Right lobe of liver (tissue), 6 donors: Measurements from ENCODE around the gene SYNRG. TPM values are rescaled to one million over a fixed set of nuclear protein-coding genes. Genes with fewer than 3 reads are reported as not detected.

ENCODE experiments used
- ATAC-seq, 4 donors: fragments of 200-7000 bp; cut with Tn5 transposase; one replicate each; pipeline ENCODE4 v1.9.1; 2020; ENCODE audit warnings: mild to moderate bottlenecking in 4 of 4, moderate library complexity in 4 of 4
- DNase-seq, 3 donors: peaks; one replicate each; pipeline ENCODE4 v3.0.0-alpha.2; 2020
- H3K27ac ChIP-seq, 3 donors: fragments of 200-600 bp; one replicate each; pipeline ENCODE4 v1.8.0; 2022
- H3K27me3 ChIP-seq, 2 donors: fragments of 200-600 bp; one replicate each; pipeline ENCODE4 v1.8.0; 2022
- H3K36me3 ChIP-seq, 4 donors: fragments of 200-600 bp; sonication (generic) in 1 of 4; one replicate each; pipeline versions ENCODE4 v1.5.1 to v1.8.0; 2017 to 2022; ENCODE audit warnings: control low read depth in 1 of 4
- H3K4me1 ChIP-seq, 4 donors: fragments of 200-600 bp; sonication (generic) in 1 of 4; one replicate each; pipeline versions ENCODE4 v1.5.1 to v1.8.0; 2017 to 2022; ENCODE audit warnings: control low read depth in 1 of 4
- H3K4me3 ChIP-seq, 3 donors: fragments of 200-600 bp; one replicate each; pipeline ENCODE4 v1.8.0; 2022
- H3K9me3 ChIP-seq, 4 donors: fragments of 200-600 bp; sonication (generic) in 1 of 4; one replicate each; pipeline versions ENCODE4 v1.5.1 to v1.8.0; 2017 to 2022; ENCODE audit warnings: control low read depth in 1 of 4
- POLR2A ChIP-seq: fragments of 450-650 bp; IDR thresholded peaks from one replicate; pipeline ENCODE4 v1.6.1; 2017; ENCODE audit warnings: antibody characterized with exemption, mild to moderate bottlenecking
- WGBS: methylation state at CpG from one replicate; pipeline ENCODE4 v1.1.6; 2018; ENCODE audit warnings: low coverage, low lambda C conversion rate; ENCODE audit not compliant: insufficient coverage; ENCODE audit errors: missing lambda C conversion rate; 5-methylcytosine and 5-hydroxymethylcytosine counted together
- intact Hi-C, 2 donors: fragments of 100-400 bp; cut with DNase I; formaldehyde crosslinking; loops; one replicate each; pipeline versions ENCODE4 v1.11.2 to v1.14.1; 2022
- microRNA-seq, 2 donors: library from miRNA; unstranded; fragments of <30 nt; microRNA quantifications; one replicate each; pipeline ENCODE4, GENCODE V29; 2019 to 2020
- small RNA-seq, 2 experiments: library from RNA; depleted of rRNA; stranded (forward); fragments of <200 nt; gene quantifications; one replicate each; pipeline ENCODE3, GENCODE V24; 2016
- total RNA-seq, 6 experiments: library from RNA; depleted of rRNA in 2 of 6; stranded (reverse); fragments of >200 nt in 2 of 6; fragmentation: NEBNext Ultra II Directional in 3 of 6; extraction: Animal tissue kit (Norgen Biotek cat#: 25700) in 3 of 6; gene quantifications; one replicate each; pipeline versions ENCODE4 v1.1.0 to v1.2.4, GENCODE V29; 2016 to 2023
- TF ChIP-seq, protein P1 (sequence below), 4 donors: fragments of 200-600 bp in 3 of 4; fragments of 450-650 bp in 1 of 4; IDR thresholded peaks; one replicate each; pipeline versions ENCODE4 v1.5.1 to v1.8.0; 2016 to 2022; ENCODE audit warnings: antibody characterized with exemption in 4 of 4, mild to moderate bottlenecking in 2 of 4
- donor health status: DM: no; HTN: yes; CAD: no.
- donor health status: DM: no; HTN: no; CAD: no.
- donor health status: DM: no; HTN: no; CAD: no.
- donor health status: DM: no; HTN: yes; CAD: no.
- donor health status: DM: no; HTN: yes; CAD: no.

Gene SYNRG
- total RNA-seq, 6 experiments from 2014 or later = 9.0 to 16.2 (median 15.0) TPM

- Histone ChIP-seq H3K9me3 (no peaks in the 10 kb centered on the region), H3K36me3 (peaks cover 0 to 30% (median 10%) of the 10 kb centered on the region in 4 donors), H3K27me3 (no peaks in the 10 kb centered on the region), H3K27ac (no peak overlapping the region), H3K4me3 (no peak overlapping the region), H3K4me1 (no peaks in the 10 kb centered on the region)
- intact Hi-C loops = no loop called here
- no peak for DNase-seq
- no peak for TF ChIP-seq POLR2A
- TF ChIP-seq, protein P1, sequence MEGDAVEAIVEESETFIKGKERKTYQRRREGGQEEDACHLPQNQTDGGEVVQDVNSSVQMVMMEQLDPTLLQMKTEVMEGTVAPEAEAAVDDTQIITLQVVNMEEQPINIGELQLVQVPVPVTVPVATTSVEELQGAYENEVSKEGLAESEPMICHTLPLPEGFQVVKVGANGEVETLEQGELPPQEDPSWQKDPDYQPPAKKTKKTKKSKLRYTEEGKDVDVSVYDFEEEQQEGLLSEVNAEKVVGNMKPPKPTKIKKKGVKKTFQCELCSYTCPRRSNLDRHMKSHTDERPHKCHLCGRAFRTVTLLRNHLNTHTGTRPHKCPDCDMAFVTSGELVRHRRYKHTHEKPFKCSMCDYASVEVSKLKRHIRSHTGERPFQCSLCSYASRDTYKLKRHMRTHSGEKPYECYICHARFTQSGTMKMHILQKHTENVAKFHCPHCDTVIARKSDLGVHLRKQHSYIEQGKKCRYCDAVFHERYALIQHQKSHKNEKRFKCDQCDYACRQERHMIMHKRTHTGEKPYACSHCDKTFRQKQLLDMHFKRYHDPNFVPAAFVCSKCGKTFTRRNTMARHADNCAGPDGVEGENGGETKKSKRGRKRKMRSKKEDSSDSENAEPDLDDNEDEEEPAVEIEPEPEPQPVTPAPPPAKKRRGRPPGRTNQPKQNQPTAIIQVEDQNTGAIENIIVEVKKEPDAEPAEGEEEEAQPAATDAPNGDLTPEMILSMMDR (IDR thresholded peaks at IDR 0.05) = no peak
- WGBS = 88% methylated on average over 1 of the region's 1 CpG
- no peak for ATAC-seq
Measured at GRCh38 chr17:37466471-37466870, 142.7 kb downstream of the SYNRG start.

DNA sequence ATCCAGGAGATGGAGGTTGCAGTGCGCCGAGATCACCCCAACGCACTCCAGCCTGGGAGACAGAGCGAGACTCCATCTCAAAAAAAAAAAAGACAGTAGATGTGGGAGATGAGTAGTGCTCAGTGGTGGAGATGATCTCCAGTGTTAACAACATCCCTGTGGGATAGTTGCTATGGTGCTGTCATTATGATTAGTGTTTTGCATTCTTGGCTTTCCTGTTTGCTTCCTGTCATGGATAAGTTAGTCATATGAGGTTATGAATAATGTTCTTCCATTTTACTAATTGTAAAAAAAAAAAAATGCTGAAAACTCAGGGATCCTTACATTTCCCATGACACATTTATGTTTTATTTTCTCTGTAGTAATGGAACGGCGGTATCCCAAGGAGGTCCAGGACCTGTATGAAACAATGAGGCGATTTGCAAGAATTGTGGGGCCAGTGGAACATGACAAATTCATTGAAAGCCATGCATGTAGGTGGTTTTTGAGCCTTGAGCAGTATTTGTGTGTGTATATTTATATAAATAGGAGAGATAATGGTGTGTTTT, 144.1 kb downstream of the SYNRG start:
- DNase-seq = no peak
- intact Hi-C loops = no loop called here
- WGBS = 84% methylated on average over 4 of the region's 7 CpGs

More for the DNA sequence above, 144.1 kb downstream of the SYNRG start:
- Histone ChIP-seq H3K9me3 (no peaks in the 10 kb centered on the region), H3K27me3 (no peaks in the 10 kb centered on the region), H3K27ac (no peak overlapping the region), H3K4me1 (no peaks in the 10 kb centered on the region), H3K36me3 (peaks cover 0 to 18% (median 6%) of the 10 kb centered on the region in 4 donors), H3K4me3 (no peak overlapping the region)
- TF ChIP-seq, protein P1 (IDR thresholded peaks at IDR 0.05) = no peak
- no peak for TF ChIP-seq POLR2A
- ATAC-seq = peak; percentile 28 to 68 (median 48)

Small RNA genes lying within 50 kb of the gene (microRNA-seq; reads per million reads assigned to microRNA genes)
- 0 reads per million in 2 donors for gene MIR378J

Small RNA genes lying within 50 kb of the gene (small RNA-seq; reads per million reads assigned to genes)
- gene MIR378J = 0 reads per million in 2 experiments

Other genes with a start within 250 kb of the SYNRG start
- not detected for gene C17orf78, start 233.4 kb downstream of the SYNRG start, total RNA-seq
- gene ACACA, start 202.6 kb downstream of the SYNRG start, total RNA-seq = 10 to 100 TPM; 14.6 to 56.4 (median 27.1) TPM
- gene TADA2A, start 202.5 kb downstream of the SYNRG start, total RNA-seq = 1 to 10 TPM; 5.2 to 9.6 (median 7.4) TPM
- 10 to 100 TPM; 10.6 to 21.2 (median 13.2) TPM for gene DUSP14, start 119.5 kb downstream of the SYNRG start, total RNA-seq
- gene DDX52, start 34.0 kb upstream of the SYNRG start, total RNA-seq = 10 to 100 TPM; 11.8 to 14.4 (median 13.1) TPM
- 1 to 10 TPM; 5.2 to 7.0 (median 5.7) TPM for gene HNF1B, start 135.6 kb upstream of the SYNRG start, total RNA-seq